Activated gamma-delta T cell treated with anti-CD3 and anti-CD28 coated beads, Interleukin-2, amount 50 U/mL, for 16 hours (primary cell): ENCODE data around the gene SIK2.

Experiments
- DNase-seq: peaks from one replicate; pipeline ENCODE4 v3.0.0-alpha.2; 2020; ENCODE audit warnings: low read depth

The SIK2 gene

GRCh38 chr11:111659201-111660115 lies 57.2 kb downstream of the SIK2 start:
- DNase-seq: no peak

GRCh38 chr11:111660822-111661221 lies 58.6 kb downstream of the SIK2 start:
- no peak for DNase-seq

GRCh38 chr11:111663820-111664219 lies 61.6 kb downstream of the SIK2 start:
- DNase-seq: no peak

GRCh38 chr11:111665777-111666176 lies 63.5 kb downstream of the SIK2 start:
- DNase-seq: no peak

- DNase-seq: no peak
These were observed 66.7 kb downstream of the SIK2 start for GRCh38 chr11:111668980-111669379.

- DNase-seq: no peak
These were observed 69.1 kb downstream of the SIK2 start for GRCh38 chr11:111671383-111671782.

- DNase-seq: no peak
These were observed 70.7 kb downstream of the SIK2 start for GRCh38 chr11:111672949-111673348.

- no peak for DNase-seq
These were observed 72.7 kb downstream of the SIK2 start for GRCh38 chr11:111674941-111675340.

GRCh38 chr11:111675891-111676290 lies 73.6 kb downstream of the SIK2 start:
- DNase-seq: no peak

- no peak for DNase-seq
These were observed 74.8 kb downstream of the SIK2 start for GRCh38 chr11:111676878-111677585.

- DNase-seq: no peak
These were observed 78.4 kb downstream of the SIK2 start for GRCh38 chr11:111680486-111681175.

- no peak for DNase-seq
These were observed 81.6 kb downstream of the SIK2 start for GRCh38 chr11:111683806-111684205.

GRCh38 chr11:111684251-111684650 lies 82.0 kb downstream of the SIK2 start:
- no peak for DNase-seq

- no peak for DNase-seq
These were observed 85.8 kb downstream of the SIK2 start for GRCh38 chr11:111688013-111688412.

GRCh38 chr11:111691176-111691575 lies 88.9 kb downstream of the SIK2 start:
- DNase-seq: no peak

- DNase-seq: no peak
These were observed 89.5 kb downstream of the SIK2 start for GRCh38 chr11:111691741-111692140.

GRCh38 chr11:111693224-111693937 lies 91.1 kb downstream of the SIK2 start:
- no peak for DNase-seq

- no peak for DNase-seq
These were observed 92.6 kb downstream of the SIK2 start for GRCh38 chr11:111694851-111695250.

GRCh38 chr11:111696556-111696955 lies 94.3 kb downstream of the SIK2 start:
- DNase-seq: no peak

GRCh38 chr11:111697933-111698371 lies 95.7 kb downstream of the SIK2 start:
- DNase-seq: no peak

GRCh38 chr11:111698852-111699559 lies 96.8 kb downstream of the SIK2 start:
- no peak for DNase-seq
